HEK293T (cell line): ENCODE results near the gene MAGEB4.

ENCODE experiments used
- CTCF ChIA-PET: fragments of 350-600 bp; formaldehyde crosslinking; extraction: SDS; loops from one replicate; lab custom pipeline; 2021; ENCODE audit warnings: antibody characterized with exemption, inconsistent platforms; lab: Yijun Ruan, JAX
- POLR2A ChIA-PET: fragments of 350-600 bp; formaldehyde crosslinking; extraction: SDS; loops from one replicate; lab custom pipeline; 2020; ENCODE audit warnings: antibody characterized with exemption, inconsistent platforms; lab: Yijun Ruan, JAX
- DNase-seq: peaks from one replicate; pipeline ENCODE4 v3.0.0; 2012; ENCODE audit warnings: mixed read lengths; ENCODE audit errors: extremely low spot score
- ARNT ChIP-seq: fragments of 450-650 bp; IDR thresholded peaks from 2 replicates; pipeline ENCODE4 v1.6.1; 2017; ENCODE audit warnings: mild to moderate bottlenecking
- BHLHE40 ChIP-seq: fragments of 450-650 bp; IDR thresholded peaks from 2 replicates; pipeline ENCODE4 v1.6.1; 2016; ENCODE audit warnings: mild to moderate bottlenecking, moderate library complexity, borderline replicate concordance
- CTBP1 ChIP-seq: fragments of 450-650 bp; IDR thresholded peaks from 2 replicates; pipeline ENCODE4 v1.6.1; 2016; ENCODE audit warnings: borderline replicate concordance
- ELF4 ChIP-seq: fragments of 450-650 bp; IDR thresholded peaks from 2 replicates; pipeline ENCODE4 v1.6.1; 2017; ENCODE audit warnings: antibody characterized with exemption
- FOXA1 ChIP-seq: fragments of 450-650 bp; IDR thresholded peaks from 2 replicates; pipeline ENCODE4 v1.6.1; 2016; ENCODE audit warnings: mild to moderate bottlenecking
- FOXK2 ChIP-seq: fragments of 450-650 bp; IDR thresholded peaks from 2 replicates; pipeline ENCODE4 v1.6.1; 2016; ENCODE audit warnings: mild to moderate bottlenecking
- FOXM1 ChIP-seq: fragments of 450-650 bp; IDR thresholded peaks from 2 replicates; pipeline ENCODE4 v1.6.1; 2017; ENCODE audit warnings: mild to moderate bottlenecking, borderline replicate concordance
- HDGF ChIP-seq: fragments of 450-650 bp; IDR thresholded peaks from 2 replicates; pipeline ENCODE4 v1.6.1; 2017; ENCODE audit warnings: antibody characterized with exemption, borderline replicate concordance
- L3MBTL2 ChIP-seq: fragments of 450-650 bp; conservative IDR thresholded peaks from 2 replicates; pipeline ENCODE4 v1.6.1; 2016; ENCODE audit warnings: mild to moderate bottlenecking
- LEF1 ChIP-seq: fragments of 450-650 bp; IDR thresholded peaks from 2 replicates; pipeline ENCODE4 v1.6.1; 2017; ENCODE audit warnings: mild to moderate bottlenecking, borderline replicate concordance
- NFRKB ChIP-seq: fragments of 450-650 bp; IDR thresholded peaks from 2 replicates; pipeline ENCODE4 v1.6.1; 2016; ENCODE audit warnings: mild to moderate bottlenecking, moderate library complexity
- SP1 ChIP-seq: fragments of 450-650 bp; IDR thresholded peaks from 2 replicates; pipeline ENCODE4 v1.6.1; 2017
- SUZ12 ChIP-seq: fragments of 450-650 bp; IDR thresholded peaks from 2 replicates; pipeline ENCODE4 v1.6.1; 2016; ENCODE audit warnings: mild to moderate bottlenecking
- TARDBP ChIP-seq: fragments of 450-650 bp; IDR thresholded peaks from 2 replicates; pipeline ENCODE4 v1.6.1; 2016
- ZNF384 ChIP-seq: fragments of 450-650 bp; IDR thresholded peaks from 2 replicates; pipeline ENCODE4 v1.6.1; 2016
- TF ChIP-seq, protein P1 (sequence below): fragments of 450-650 bp; IDR thresholded peaks from 2 replicates; pipeline ENCODE4 v1.6.1; 2016

The MAGEB4 gene

DNA sequence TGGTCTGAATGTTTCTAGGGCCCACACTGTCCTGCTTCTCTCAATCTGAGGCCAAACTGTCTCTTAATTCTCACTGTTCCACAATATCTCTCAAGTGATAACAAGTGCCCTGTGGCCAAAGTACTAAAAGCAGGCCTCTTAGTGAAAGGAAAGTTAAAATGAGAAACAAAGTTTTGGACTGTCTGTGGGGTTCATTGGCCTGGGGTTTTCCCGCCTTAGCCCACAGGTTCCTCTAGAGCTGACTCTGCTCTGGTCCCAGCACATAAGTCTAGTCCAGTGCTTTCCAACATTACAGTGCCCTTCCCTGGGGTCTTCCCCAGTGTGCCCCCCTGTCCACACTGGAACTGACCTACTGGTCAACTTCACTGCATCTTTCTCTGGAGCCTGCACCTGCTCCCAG is 11.5 kb downstream of the MAGEB4 start:
- ChIA-PET CTCF (no interaction called here), POLR2A (no interaction called here)
- TF ChIP-seq, protein P1, sequence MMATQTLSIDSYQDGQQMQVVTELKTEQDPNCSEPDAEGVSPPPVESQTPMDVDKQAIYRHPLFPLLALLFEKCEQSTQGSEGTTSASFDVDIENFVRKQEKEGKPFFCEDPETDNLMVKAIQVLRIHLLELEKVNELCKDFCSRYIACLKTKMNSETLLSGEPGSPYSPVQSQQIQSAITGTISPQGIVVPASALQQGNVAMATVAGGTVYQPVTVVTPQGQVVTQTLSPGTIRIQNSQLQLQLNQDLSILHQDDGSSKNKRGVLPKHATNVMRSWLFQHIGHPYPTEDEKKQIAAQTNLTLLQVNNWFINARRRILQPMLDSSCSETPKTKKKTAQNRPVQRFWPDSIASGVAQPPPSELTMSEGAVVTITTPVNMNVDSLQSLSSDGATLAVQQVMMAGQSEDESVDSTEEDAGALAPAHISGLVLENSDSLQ: no peak
- TF ChIP-seq ZNF384 (no peak), TARDBP (no peak), SP1 (no peak), NFRKB (no peak), L3MBTL2 (no peak)
- DNase-seq: no peak

DNA sequence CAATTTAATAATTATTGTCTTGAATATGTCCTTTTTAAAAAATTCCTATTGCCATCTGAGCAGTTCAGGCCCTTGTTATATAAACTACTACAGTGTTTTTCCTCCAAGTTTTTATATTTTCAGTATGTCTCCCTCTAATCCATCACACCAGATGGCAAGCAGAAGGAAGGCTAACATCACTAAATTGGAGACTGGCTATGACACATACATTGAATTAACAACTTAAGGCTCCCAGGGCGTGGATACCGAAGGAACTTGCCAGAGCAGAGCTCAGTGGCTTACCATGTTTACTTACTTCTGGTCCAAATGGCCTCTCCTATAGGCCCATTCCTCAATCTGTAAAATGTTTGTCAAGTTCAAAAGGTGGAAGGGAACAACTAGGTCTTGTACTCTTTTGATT is 18.1 kb downstream of the MAGEB4 start:
- TF ChIP-seq L3MBTL2: no peak
- no peak for TF ChIP-seq SP1
- no peak for TF ChIP-seq FOXA1
- TF ChIP-seq HDGF: no peak
- no peak for TF ChIP-seq FOXM1
- TF ChIP-seq ARNT: no peak
- no peak for TF ChIP-seq BHLHE40
- no peak for TF ChIP-seq SUZ12
- TF ChIP-seq ELF4: no peak
- ChIA-PET POLR2A (no interaction called here), CTCF (no interaction called here)
- DNase-seq: no peak

DNA sequence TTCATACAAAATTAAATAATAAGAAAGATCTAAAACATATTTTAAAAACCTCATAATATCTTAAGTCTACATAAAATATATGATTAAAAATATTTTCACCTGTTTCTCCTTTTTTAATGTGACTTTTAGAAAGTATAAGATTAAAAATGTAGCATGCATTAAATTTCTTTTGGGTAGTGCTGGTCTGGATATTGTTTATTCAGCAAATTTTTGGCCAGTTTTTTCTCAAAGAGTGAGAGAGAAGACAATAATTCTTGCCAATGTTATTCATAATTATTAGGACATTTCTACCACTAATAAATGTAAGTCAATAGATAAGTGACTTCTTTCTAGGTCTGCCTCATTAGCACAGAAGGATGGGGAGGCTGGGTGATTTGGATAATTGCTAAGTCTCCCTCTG is 19.2 kb downstream of the MAGEB4 start:
- POLR2A ChIA-PET: no interaction called here
- TF ChIP-seq SUZ12 (no peak), ZNF384 (no peak), FOXK2 (no peak), LEF1 (no peak), SP1 (no peak), TARDBP (no peak), ARNT (no peak), HDGF (no peak), NFRKB (no peak), FOXM1 (no peak)
- TF ChIP-seq, protein P1: no peak
- CTCF ChIA-PET: no interaction called here
- DNase-seq: no peak

DNA sequence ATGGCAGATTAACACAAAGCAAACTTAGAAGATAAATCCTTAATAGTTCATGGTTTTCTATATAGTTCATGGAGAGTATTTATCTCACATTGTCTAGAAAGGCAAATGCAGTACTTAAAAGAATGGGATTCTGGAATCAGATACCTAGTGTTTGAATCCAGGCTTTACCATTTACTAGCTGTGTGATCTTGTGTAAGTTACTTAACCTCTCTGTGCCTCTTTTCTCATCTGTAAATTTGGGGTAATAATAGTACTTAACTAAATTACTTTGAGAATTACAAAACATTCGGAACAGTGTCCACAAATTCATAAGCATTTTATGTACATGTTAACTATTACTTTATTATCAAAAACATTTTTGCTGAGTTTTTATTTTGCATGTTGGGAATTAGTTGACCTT is 21.0 kb downstream of the MAGEB4 start:
- TF ChIP-seq TARDBP (no peak), ELF4 (no peak), HDGF (no peak), FOXM1 (no peak), FOXK2 (no peak), FOXA1 (no peak), BHLHE40 (no peak), ZNF384 (no peak)
- POLR2A ChIA-PET: no interaction called here
- DNase-seq: no peak
- CTCF ChIA-PET: interaction anchor here (0.7 kb wide), 1 partner anchor 244 kb away, joined by 3 read pairs; no protein-coding TSS in a partner anchor

DNA sequence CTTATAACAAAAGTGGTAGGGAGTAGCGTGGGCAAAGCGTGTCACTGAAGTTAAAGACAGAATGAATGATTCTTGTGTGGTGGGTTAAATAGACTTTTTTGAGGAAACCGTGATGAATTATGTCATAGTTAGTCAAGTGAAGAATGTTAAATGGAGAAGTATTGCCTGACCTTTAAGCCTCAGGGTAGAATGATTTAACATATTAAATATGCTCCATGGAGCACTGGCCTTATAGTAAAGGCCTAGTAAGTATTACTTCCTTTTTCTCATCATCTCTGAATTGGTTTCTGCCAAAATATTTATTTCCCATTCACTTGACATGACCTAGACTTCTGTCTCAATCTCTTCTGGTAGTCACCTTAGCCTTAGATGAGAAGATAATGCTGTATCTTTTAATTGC is 28.8 kb downstream of the MAGEB4 start:
- DNase-seq: no peak
- POLR2A ChIA-PET: no interaction called here
- CTCF ChIA-PET: no interaction called here
- TF ChIP-seq NFRKB (no peak), CTBP1 (no peak), FOXA1 (no peak), BHLHE40 (no peak), TARDBP (no peak), SUZ12 (no peak), HDGF (no peak), LEF1 (no peak), ARNT (no peak)
- TF ChIP-seq, protein P1: no peak

DNA sequence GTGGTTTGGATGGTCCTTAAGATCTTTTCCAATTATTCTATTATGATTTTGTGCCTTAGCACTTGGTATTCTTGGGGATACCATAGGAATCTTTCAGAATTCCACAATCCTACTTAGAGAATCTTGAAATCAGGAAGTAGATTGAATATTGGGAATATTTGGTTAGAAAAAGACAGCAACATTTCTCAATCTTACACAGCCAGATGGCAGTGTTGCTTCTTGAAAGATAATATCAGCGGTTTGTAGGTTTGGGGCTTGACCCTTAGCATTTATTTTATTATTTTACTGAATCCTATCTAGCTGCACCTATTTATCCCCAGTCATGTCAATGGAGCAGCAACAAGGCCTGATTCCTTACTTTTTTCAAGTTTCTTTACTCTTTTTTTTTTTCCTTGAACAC is 33.7 kb downstream of the MAGEB4 start:
- no peak for DNase-seq
- TF ChIP-seq, protein P1: no peak
- no peak for TF ChIP-seq CTBP1
- TF ChIP-seq FOXA1: no peak
- TF ChIP-seq NFRKB: no peak
- no peak for TF ChIP-seq SUZ12
- no peak for TF ChIP-seq ELF4
- TF ChIP-seq TARDBP: no peak
- TF ChIP-seq ARNT: no peak
- TF ChIP-seq ZNF384: no peak
- TF ChIP-seq HDGF: no peak
- TF ChIP-seq SP1: no peak
- no peak for TF ChIP-seq FOXM1
- no peak for TF ChIP-seq BHLHE40
- no peak for TF ChIP-seq L3MBTL2
- TF ChIP-seq FOXK2: no peak
- TF ChIP-seq LEF1: no peak
- POLR2A ChIA-PET: no interaction called here
- CTCF ChIA-PET: no interaction called here
